SK-N-MC (cell line): ENCODE data around the gene ETV6.

Source experiments
- DNase-seq: peaks from one replicate; pipeline ENCODE4 v3.0.0-alpha.2; 2011; ENCODE audit warnings: low read depth, low spot score
- H3K27ac ChIP-seq: fragments of 200-600 bp; sonication (generic); 2 replicates; pipeline ENCODE4 v1.5.1; 2016; ENCODE audit warnings: mixed run types
- H3K36me3 ChIP-seq: fragments of 200-600 bp; sonication (generic); 2 replicates; pipeline ENCODE4 v1.6.1; 2017; ENCODE audit warnings: antibody characterized with exemption, low read length, mixed read lengths; ENCODE audit not compliant: insufficient read depth
- H3K4me3 ChIP-seq: fragments of 200-600 bp; sonication (generic); 2 replicates; pipeline ENCODE4 v1.5.1; 2016
- H3K9ac ChIP-seq: fragments of 200-600 bp; sonication (generic); 2 replicates; pipeline ENCODE4 v1.8.0; 2017; ENCODE audit warnings: mixed run types, mixed read lengths; ENCODE audit not compliant: insufficient read length
- H3K9me3 ChIP-seq: fragments of 200-600 bp; sonication (generic); 2 replicates; pipeline ENCODE4 v1.6.1; 2017; ENCODE audit warnings: low read depth, mild to moderate bottlenecking, antibody characterized with exemption, low read length, moderate library complexity, mixed read lengths
- EZH2 ChIP-seq: fragments of 200-600 bp; sonication (generic); IDR thresholded peaks from one replicate; pipeline ENCODE4 v1.6.1; 2017; ENCODE audit warnings: antibody characterized with exemption
- FOXP2 ChIP-seq: optimal IDR thresholded peaks from 2 replicates; pipeline ENCODE3; 2011; ENCODE audit warnings: mild to moderate bottlenecking, moderate library complexity; ENCODE audit not compliant: insufficient read depth; ENCODE audit errors: extremely low read length, control extremely low read depth
- POLR2AphosphoS5 ChIP-seq: IDR thresholded peaks from 2 replicates; pipeline ENCODE4 v1.6.1; 2012; ENCODE audit warnings: mild to moderate bottlenecking, low read depth, low read length, borderline replicate concordance

Gene ETV6

GRCh38 chr12:11666131-11667050, 16.9 kb downstream of the ETV6 start:
- no peak for DNase-seq
- no peak overlapping the region for H3K27ac ChIP-seq
- H3K9ac ChIP-seq: no peak overlapping the region
- H3K4me3 ChIP-seq: no peak overlapping the region
- no peaks in the 10 kb centered on the region for H3K9me3 ChIP-seq
- H3K36me3 ChIP-seq: no peaks in the 10 kb centered on the region
- TF ChIP-seq FOXP2 (no peak), EZH2 (no peak), POLR2AphosphoS5 (no peak)

GRCh38 chr12:11667171-11667570, 17.7 kb downstream of the ETV6 start:
- TF ChIP-seq FOXP2: no peak
- no peak for TF ChIP-seq POLR2AphosphoS5
- no peak for TF ChIP-seq EZH2
- Histone ChIP-seq H3K9ac (no peak overlapping the region), H3K4me3 (no peak overlapping the region), H3K27ac (no peak overlapping the region), H3K36me3 (no peaks in the 10 kb centered on the region), H3K9me3 (no peaks in the 10 kb centered on the region)
- DNase-seq: no peak

- DNase-seq: no peak
- no peak for TF ChIP-seq POLR2AphosphoS5
- TF ChIP-seq EZH2: no peak
- no peak for TF ChIP-seq FOXP2
- no peak overlapping the region for H3K9ac ChIP-seq
- no peaks in the 10 kb centered on the region for H3K36me3 ChIP-seq
- H3K9me3 ChIP-seq: no peaks in the 10 kb centered on the region
- no peak overlapping the region for H3K27ac ChIP-seq
- no peak overlapping the region for H3K4me3 ChIP-seq
These were observed 19.1 kb downstream of the ETV6 start for GRCh38 chr12:11668611-11669010.

- Histone ChIP-seq H3K4me3 (no peak overlapping the region), H3K9ac (no peak overlapping the region), H3K36me3 (no peaks in the 10 kb centered on the region), H3K9me3 (no peaks in the 10 kb centered on the region), H3K27ac (no peak overlapping the region)
- no peak for DNase-seq
- TF ChIP-seq POLR2AphosphoS5: no peak
These were observed 19.9 kb downstream of the ETV6 start for GRCh38 chr12:11669348-11669747.

GRCh38 chr12:11672256-11673191, 23.1 kb downstream of the ETV6 start:
- DNase-seq: no peak
- Histone ChIP-seq H3K9ac (no peak overlapping the region), H3K27ac (no peak overlapping the region), H3K36me3 (no peaks in the 10 kb centered on the region), H3K4me3 (no peak overlapping the region), H3K9me3 (no peaks in the 10 kb centered on the region)
- TF ChIP-seq FOXP2 (no peak), EZH2 (no peak), POLR2AphosphoS5 (no peak)

- DNase-seq: no peak
- Histone ChIP-seq H3K27ac (no peak overlapping the region), H3K36me3 (no peaks in the 10 kb centered on the region), H3K4me3 (no peak overlapping the region), H3K9me3 (no peaks in the 10 kb centered on the region), H3K9ac (no peak overlapping the region)
- TF ChIP-seq POLR2AphosphoS5: no peak
- no peak for TF ChIP-seq FOXP2
These were observed 24.4 kb downstream of the ETV6 start for GRCh38 chr12:11673666-11674461.

- Histone ChIP-seq H3K4me3 (no peak overlapping the region), H3K9me3 (no peaks in the 10 kb centered on the region), H3K9ac (no peak overlapping the region), H3K27ac (no peak overlapping the region), H3K36me3 (no peaks in the 10 kb centered on the region)
- no peak for DNase-seq
- no peak for TF ChIP-seq POLR2AphosphoS5
- TF ChIP-seq FOXP2: no peak
- TF ChIP-seq EZH2: no peak
These were observed 25.5 kb downstream of the ETV6 start for GRCh38 chr12:11674894-11675390.
